IMR-90 (cell line): ENCODE results near the gene ATRX. TPM values are rescaled to one million over a fixed set of nuclear protein-coding genes. Genes with fewer than 3 reads are reported as not detected.

Experiments used
- microRNA-seq, 2 experiments: library from miRNA; stranded (forward) in 1 of 2; unstranded in 1 of 2; fragments of 10-50 nt in 1 of 2; fragments of <30 nt in 1 of 2; gene quantifications in 1 of 2; microRNA quantifications in 1 of 2; one replicate each; pipeline versions ENCODE3 to v1.1.0; 2013 to 2020; ENCODE audit not compliant: insufficient read depth in 1 of 2, insufficient read length in 1 of 2, unreplicated experiment in 1 of 2
- polyA plus RNA-seq, 3 experiments: library from polyadenylated mRNA; depleted of rRNA; stranded (reverse); fragments of >200 nt; gene quantifications; 2 replicates each; pipeline ENCODE4 v1.2.3, GENCODE V29; 2012; ENCODE audit warnings: low replicate concordance in 1 of 3
- small RNA-seq, 5 experiments: library from RNA; depleted of rRNA; stranded (forward); fragments of <200 nt; gene quantifications; one replicate each; pipeline ENCODE3, GENCODE V24; 2012
- total RNA-seq: library from RNA; depleted of rRNA; stranded (reverse); fragments of >200 nt; gene quantifications from 2 replicates; pipeline ENCODE4 v1.2.3, GENCODE V29; 2012; rRNA removed

The ATRX gene
- total and polyA plus RNA-seq, 2 of the 4 experiments (the other 2 are of a cell fraction) = 20.7 to 73.8 TPM

Small RNAs within 50 kb of the gene (microRNA-seq; reads per million reads assigned to microRNA genes)
- not detected for gene FABP5P15 (ENCODE audit: insufficient read depth, insufficient read length)

Small RNAs within 50 kb of the gene (small RNA-seq; reads per million reads assigned to genes)
- gene FABP5P15 = 0 reads per million in 5 experiments

Other genes starting within 250 kb of the ATRX start
- gene MAGT1, start 109.2 kb upstream of the ATRX start, total RNA-seq = 74.7 and 82.8 TPM in 2 replicates
- 25.3 and 27.3 TPM in 2 replicates for gene MAGT1, start 109.2 kb upstream of the ATRX start, polyA plus RNA-seq (2012; rRNA removed)
- gene COX7B, start 113.3 kb upstream of the ATRX start, total RNA-seq = 330 and 336 TPM in 2 replicates
- 768 and 912 TPM in 2 replicates for gene COX7B, start 113.3 kb upstream of the ATRX start, polyA plus RNA-seq (2012; rRNA removed)
- gene ATP7A, start 124.5 kb upstream of the ATRX start, total RNA-seq = 21.1 and 22.4 TPM in 2 replicates
- gene ATP7A, start 124.5 kb upstream of the ATRX start, polyA plus RNA-seq (2012; rRNA removed) = 2.9 and 4.2 TPM in 2 replicates
- 0.72 TPM in 1 of 2 replicates, not detected in the other for gene PGAM4, start 183.4 kb upstream of the ATRX start, total RNA-seq
- gene PGAM4, start 183.4 kb upstream of the ATRX start, polyA plus RNA-seq (2012; rRNA removed) = 0.46 TPM in 1 of 2 replicates, not detected in the other